Activated CD4-positive, alpha-beta T cell treated with anti-CD3 and anti-CD28 coated beads, Interleukin-2, amount 50 U/mL, for 48 hours (primary cell): ENCODE results near the gene SLC2A4RG.
"Not testable (repeated sequence)": the region's sequence is repeated elsewhere in the genome, so short reads cannot be mapped to it uniquely, and the experiment has no call there.

Experiments
- DNase-seq, 2 experiments: peaks; one replicate each; pipeline ENCODE4 v3.0.0-alpha.2; 2020

The SLC2A4RG gene

GRCh38 chr20:63722967-63723622 is 16.5 kb upstream of the SLC2A4RG start:
- not testable (repeated sequence) for DNase-seq

GRCh38 chr20:63730189-63730733 is 9.3 kb upstream of the SLC2A4RG start:
- not testable (repeated sequence) for DNase-seq

- DNase-seq = no peak
Measured at GRCh38 chr20:63731410-63731809, 8.2 kb upstream of the SLC2A4RG start.

GRCh38 chr20:63732118-63733095 is 7.2 kb upstream of the SLC2A4RG start:
- DNase-seq = no peak

DNA sequence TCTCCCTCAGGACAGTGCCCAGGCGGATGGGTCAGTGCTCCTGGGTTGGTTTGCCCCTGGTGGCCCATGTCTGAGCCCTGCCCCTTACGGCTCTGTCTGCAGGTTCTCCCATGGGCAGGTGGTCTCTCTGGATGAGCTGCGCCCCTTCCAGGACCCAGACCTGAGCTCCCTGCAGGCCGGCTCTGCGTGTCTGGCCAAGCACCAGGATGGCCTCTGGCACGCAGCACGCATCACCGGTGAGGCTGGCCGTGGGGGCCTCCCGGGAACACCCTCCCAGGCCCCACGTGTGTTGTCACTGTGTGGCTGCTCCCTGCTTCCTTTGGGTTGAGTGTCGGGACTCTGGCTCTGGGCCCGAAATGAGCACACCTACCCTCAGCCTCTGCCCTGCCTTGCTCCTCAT is 6.5 kb upstream of the SLC2A4RG start:
- DNase-seq = no peak

DNA sequence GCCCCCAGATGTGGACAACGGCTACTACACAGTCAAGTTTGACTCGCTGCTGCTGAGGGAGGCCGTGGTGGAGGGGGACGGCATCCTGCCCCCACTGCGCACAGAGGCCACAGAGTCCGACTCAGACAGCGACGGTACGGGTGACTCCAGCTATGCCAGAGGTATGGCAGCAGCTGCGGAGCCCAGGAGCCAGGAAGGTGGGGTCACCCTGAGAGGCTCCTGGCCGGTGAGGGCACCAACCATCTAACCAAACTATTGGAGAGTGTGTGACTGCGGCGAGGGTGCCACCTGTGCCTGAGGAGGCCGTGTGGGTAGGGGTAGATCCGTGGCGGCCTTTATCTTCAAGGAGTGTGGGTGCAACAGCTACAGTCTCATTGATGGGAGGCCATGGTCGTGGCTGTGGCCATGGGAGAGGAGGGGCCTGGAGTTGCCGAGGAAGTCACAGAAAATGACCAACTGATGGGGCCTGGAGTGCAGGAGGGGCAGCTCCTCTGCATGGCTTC is 5.9 kb upstream of the SLC2A4RG start:
- DNase-seq = no peak

- no peak for DNase-seq
Measured at GRCh38 chr20:63734111-63734945, 5.2 kb upstream of the SLC2A4RG start.

GRCh38 chr20:63734946-63735858 is 4.4 kb upstream of the SLC2A4RG start:
- no peak for DNase-seq

DNA sequence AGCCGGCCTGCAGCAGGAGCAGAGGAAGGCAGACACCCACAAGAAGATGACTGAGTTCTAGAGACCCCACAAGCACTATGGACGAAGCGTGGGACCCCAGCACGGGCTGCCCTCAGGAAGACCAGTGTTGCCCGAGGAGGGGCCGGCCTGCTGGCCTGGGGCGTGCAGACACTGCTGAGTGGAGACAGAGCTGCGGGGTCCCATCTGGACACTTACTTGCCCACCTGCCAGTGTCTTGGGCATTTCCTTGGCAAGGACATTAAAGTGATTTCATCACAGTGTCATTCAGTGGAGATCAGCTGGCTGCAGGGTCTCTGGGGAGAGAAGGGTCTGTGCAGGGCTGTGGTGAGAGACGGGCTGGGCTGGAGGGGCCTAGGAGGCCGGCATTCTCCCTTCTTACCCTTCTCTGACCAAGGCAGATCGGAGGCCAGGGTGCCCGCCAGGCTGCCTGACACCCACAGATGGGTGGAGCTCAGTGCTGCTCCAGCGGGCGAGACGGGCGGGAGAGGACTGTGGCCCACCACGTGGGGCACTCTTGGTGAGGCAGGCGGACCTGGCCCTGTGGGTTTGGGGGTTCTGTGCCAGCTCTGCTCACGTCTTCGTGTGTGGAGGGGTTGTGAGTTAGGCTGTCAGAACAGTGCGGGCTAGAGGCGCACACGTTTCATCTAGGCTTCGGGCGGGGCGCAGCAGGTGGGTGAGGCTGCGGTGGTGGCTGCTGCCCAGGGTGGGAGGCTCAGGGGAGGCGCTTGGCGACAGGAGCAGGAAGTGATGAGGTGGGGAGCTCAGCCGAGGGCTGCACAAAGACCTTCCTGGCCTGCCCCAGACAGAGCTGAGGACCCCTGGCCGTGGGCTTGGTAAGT is 3.5 kb upstream of the SLC2A4RG start, which contains the start of gene LIME1:
LIME1 (plus strand) TSS at position 806 of the 860 bp plus-strand sequence. CDS start 886 bp downstream, outside the sequence.
- DNase-seq = peak; percentile 52 to 58

DNA sequence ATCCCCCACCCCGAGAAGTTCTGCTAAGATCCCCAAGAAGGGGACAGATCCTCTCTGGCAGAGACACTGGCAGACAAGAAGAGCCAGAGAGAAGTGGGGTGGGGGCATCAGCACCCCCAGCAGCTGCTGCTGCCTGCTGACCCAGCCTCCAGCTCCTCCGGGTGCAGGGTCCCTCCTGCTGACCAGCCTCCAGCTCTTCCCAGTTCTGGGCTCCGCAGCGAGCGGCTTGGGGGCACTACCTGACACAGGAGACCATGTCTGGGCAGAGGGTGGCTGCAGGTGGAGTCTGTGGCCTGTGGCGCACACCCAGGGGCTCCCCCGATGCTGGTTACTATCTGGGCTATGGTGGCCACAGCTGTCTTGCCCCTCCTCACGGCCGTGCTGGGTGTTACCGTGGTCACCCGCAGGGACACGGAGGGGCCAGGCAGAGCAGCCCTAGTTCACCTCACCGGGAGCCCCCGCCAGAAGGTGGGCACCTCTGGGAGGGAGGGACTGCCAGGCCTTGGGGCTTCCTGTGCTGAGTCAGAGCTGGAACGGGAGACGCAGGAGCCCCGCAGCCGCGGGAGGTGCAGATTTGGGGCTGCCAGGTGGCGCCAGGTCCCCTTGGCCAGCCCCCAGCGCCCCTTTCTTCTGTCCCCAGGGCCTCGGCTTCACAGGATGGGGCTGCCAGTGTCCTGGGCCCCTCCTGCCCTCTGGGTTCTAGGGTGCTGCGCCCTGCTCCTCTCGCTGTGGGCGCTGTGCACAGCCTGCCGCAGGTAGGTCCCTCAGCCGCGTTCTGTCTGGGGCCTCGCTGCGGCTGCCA is 2.5 kb upstream of the SLC2A4RG start:
- DNase-seq = peak; percentile 47 to 55

DNA sequence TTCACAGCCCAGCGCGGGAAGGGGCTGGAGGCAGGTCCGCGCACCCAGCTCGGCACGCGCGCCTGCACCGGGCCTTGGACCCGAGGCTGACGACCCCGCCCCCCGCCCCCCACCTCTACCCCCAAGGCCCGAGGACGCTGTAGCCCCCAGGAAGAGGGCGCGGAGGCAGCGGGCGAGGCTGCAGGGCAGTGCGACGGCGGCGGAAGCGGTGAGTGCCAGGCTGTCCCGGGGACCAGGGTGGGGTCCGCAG is 2.0 kb upstream of the SLC2A4RG start:
- DNase-seq = no peak

DNA sequence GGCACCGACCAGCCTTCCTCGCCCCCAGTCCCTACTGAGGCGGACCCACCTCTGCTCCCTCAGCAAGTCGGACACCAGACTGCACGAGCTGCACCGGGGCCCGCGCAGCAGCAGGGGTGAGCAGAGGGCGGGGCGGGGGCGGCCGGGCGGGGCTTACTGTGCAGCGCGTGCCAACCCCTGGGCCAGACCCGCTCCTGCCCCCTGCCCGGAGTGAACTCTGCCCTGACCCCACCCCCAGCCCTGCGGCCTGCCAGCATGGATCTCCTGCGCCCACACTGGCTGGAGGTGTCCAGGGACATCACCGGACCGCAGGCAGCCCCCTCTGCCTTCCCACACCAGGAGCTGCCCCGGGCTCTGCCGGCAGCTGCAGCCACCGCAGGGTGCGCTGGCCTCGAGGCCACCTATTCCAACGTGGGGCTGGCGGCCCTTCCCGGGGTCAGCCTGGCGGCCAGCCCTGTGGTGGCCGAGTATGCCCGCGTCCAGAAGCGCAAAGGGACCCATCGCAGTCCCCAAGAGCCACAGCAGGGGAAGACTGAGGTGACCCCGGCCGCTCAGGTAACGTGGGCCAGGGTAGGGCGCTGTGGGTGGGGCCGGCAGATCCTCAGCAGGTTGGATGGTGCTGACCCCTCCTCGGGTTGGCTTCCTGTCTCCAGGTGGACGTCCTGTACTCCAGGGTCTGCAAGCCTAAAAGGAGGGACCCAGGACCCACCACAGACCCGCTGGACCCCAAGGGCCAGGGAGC is 1.5 kb upstream of the SLC2A4RG start:
- peak; percentile 42 to 46 for DNase-seq

GRCh38 chr20:63738687-63739129 is 868 bp upstream of the SLC2A4RG start:
- DNase-seq = peak; percentile 46 to 53

GRCh38 chr20:63740070-63740626 is 572 bp downstream of the SLC2A4RG start:
- peak; percentile 38 to 42 for DNase-seq

DNA sequence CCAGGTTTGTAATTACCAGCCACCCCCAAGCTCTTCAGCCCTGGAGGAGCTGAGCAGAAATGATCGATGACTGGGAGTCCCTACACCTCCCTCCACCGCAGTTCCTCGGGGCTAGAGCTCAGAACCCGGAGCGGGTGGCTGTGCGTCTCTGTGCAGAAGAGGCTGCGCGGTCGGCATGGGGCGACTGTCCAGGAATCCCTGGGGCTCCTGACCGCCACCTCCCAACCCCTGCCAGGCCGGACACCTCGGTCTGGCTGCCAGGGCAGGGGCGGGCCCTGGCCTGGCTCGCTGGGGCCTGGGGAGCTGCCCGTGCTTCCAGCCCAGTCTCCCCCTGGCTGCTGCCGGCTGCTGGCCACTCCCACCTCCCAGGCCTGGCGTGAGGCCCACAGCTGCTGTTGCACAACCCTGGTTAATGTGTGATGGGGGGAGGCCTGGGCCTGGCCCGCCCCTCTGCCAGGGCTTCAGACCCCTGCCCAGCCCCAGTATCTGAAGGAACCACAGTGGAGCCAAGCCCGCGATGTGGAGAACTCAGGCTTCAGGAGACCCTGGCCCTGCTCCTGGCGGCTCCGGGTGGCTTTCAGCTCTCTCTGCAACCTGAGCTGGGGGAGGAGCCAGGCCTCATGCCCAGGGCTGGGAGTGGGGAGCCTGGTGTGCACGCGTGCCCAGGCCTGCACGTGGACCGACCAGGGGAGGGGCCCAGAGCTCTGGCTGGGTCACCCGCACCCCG is 1.2 kb downstream of the SLC2A4RG start:
- peak; percentile 33 to 48 for DNase-seq

DNA sequence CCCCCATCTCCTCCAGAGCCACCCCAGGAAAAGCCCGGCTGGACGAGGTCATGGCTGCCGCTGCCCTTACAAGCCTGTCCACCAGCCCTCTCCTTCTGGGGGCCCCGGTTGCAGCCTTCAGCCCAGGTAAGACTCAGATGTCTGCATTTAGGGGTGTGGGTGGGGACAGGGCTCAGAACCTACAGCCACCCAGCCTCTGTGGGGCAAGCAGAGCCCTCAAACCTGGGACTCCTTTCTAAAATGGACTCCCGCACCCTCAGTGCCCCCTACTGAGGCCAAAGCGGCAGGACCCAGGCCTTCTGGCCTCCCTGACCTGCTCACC is 1.7 kb downstream of the SLC2A4RG start:
- no peak for DNase-seq

- DNase-seq = no peak
Measured at GRCh38 chr20:63741676-63742380, 2.3 kb downstream of the SLC2A4RG start.
